H1 (cell line): Measurements from ENCODE around the gene TLE3. TPM values are rescaled to one million over a fixed set of nuclear protein-coding genes. Genes with fewer than 3 reads are reported as not detected.

Source experiments
- CTCF ChIA-PET: fragments of 300-600 bp; sonication (Branson Sonifier 250); formaldehyde crosslinking; loops from one replicate; lab custom pipeline; 2021; ENCODE audit not compliant: partially characterized antibody; lab: Charles Lee
- POLR2A ChIA-PET: fragments of 300-600 bp; sonication (Branson Sonifier 250); formaldehyde crosslinking; loops from one replicate; lab custom pipeline; 2021; ENCODE audit warnings: inconsistent platforms; ENCODE audit not compliant: partially characterized antibody; lab: Charles Lee
- DNase-seq, 2 experiments: peaks; one replicate each; pipeline versions ENCODE4 v3.0.0 to v3.0.0-alpha.2; 2010 to 2022; ENCODE audit warnings: low spot score in 2 of 2, low read depth in 1 of 2, mixed read lengths in 1 of 2
- FAIRE-seq: peaks from 2 replicates; lab custom pipeline; 2011; peaks lifted over from hg19 to GRCh38; lab: Jason Lieb, UNC
- H2AFZ ChIP-seq: 2 replicates; pipeline ENCODE4 v1.8.1; 2012; ENCODE audit warnings: low read length, inconsistent platforms
- H2AK5ac ChIP-seq: 2 replicates; pipeline ENCODE4 v1.6.1; 2013; ENCODE audit warnings: low read depth, low read length
- H2BK120ac ChIP-seq: replicated peaks from 2 replicates; pipeline ENCODE3; 2013; ENCODE audit warnings: low read depth, low read length, inconsistent platforms
- H2BK12ac ChIP-seq: 2 replicates; pipeline ENCODE4 v1.6.1; 2013; ENCODE audit warnings: low read depth, low read length
- H2BK15ac ChIP-seq: 2 replicates; pipeline ENCODE4 v1.6.1; 2013; ENCODE audit warnings: low read length
- H2BK20ac ChIP-seq: 2 replicates; pipeline ENCODE4 v1.6.1; 2013; ENCODE audit warnings: low read length
- H2BK5ac ChIP-seq: 2 replicates; pipeline ENCODE4 v1.6.1; 2013; ENCODE audit warnings: low read depth, low read length
- H3K14ac ChIP-seq: 2 replicates; pipeline ENCODE4 v1.6.1; 2013; ENCODE audit warnings: inconsistent platforms; ENCODE audit not compliant: insufficient read length
- H3K18ac ChIP-seq: 2 replicates; pipeline ENCODE4 v1.6.1; 2013; ENCODE audit warnings: low read length; ENCODE audit errors: extremely low read depth
- H3K23ac ChIP-seq: 2 replicates; pipeline ENCODE4 v1.6.1; 2013; ENCODE audit warnings: inconsistent platforms; ENCODE audit not compliant: insufficient read length
- H3K23me2 ChIP-seq: 2 replicates; pipeline ENCODE4 v1.6.1; 2013; ENCODE audit warnings: low read depth, low read length
- H3K27ac ChIP-seq: 2 replicates; pipeline ENCODE4 v1.6.1; 2011; ENCODE audit warnings: low read depth, low read length, inconsistent platforms
- H3K27me3 ChIP-seq, 4 experiments: replicated peaks in 1 of 4; 1 replicate in 1 of 4; 2 replicates in 3 of 4; pipeline versions ENCODE4 v1.6.1 to v1.8.1; 2011 to 2013; ENCODE audit warnings: low read length in 3 of 4, mild to moderate bottlenecking in 3 of 4, inconsistent platforms in 2 of 4, mixed read lengths in 2 of 4, moderate library complexity in 1 of 4; ENCODE audit not compliant: control insufficient read depth in 3 of 4, insufficient read depth in 3 of 4; ENCODE audit errors: extremely low read depth in 1 of 4
- H3K36me3 ChIP-seq, 4 experiments: 2 replicates each; pipeline versions ENCODE4 v1.6.1 to v1.8.1; 2011 to 2013; ENCODE audit warnings: mild to moderate bottlenecking in 4 of 4, low read length in 3 of 4, moderate library complexity in 2 of 4, control low read depth in 1 of 4, inconsistent platforms in 1 of 4; ENCODE audit not compliant: insufficient read depth in 4 of 4, control insufficient read depth in 2 of 4
- H3K4ac ChIP-seq: replicated peaks from 2 replicates; pipeline ENCODE3; 2013; ENCODE audit warnings: low read length, low read depth, mixed read lengths, inconsistent platforms; ENCODE audit not compliant: insufficient read length
- H3K4me1 ChIP-seq, 4 experiments: replicated peaks in 1 of 4; 1 replicate in 1 of 4; 2 replicates in 3 of 4; pipeline versions ENCODE4 v1.6.1 to v1.8.1; 2011 to 2013; ENCODE audit warnings: low read length in 3 of 4, inconsistent platforms in 2 of 4, mixed read lengths in 1 of 4; ENCODE audit not compliant: insufficient read depth in 4 of 4, control insufficient read depth in 3 of 4
- H3K4me2 ChIP-seq, 2 experiments: 2 replicates each; pipeline versions ENCODE4 v1.6.1 to v1.8.1; 2011 to 2013; ENCODE audit warnings: low read depth in 2 of 2, low read length in 2 of 2, control low read depth in 1 of 2, inconsistent platforms in 1 of 2, mild to moderate bottlenecking in 1 of 2; ENCODE audit not compliant: insufficient read depth in 1 of 2
- H3K4me3 ChIP-seq, 4 experiments: fragments of 200-600, 300-600 bp in 1 of 4; sonication (generic), shearing (Covaris generic), sonication (Bioruptor Twin) in 1 of 4; 2 replicates each; pipeline versions ENCODE4 v1.5.1 to v1.8.1; 2011 to 2016; ENCODE audit warnings: low read length in 4 of 4, low read depth in 3 of 4, control low read depth in 2 of 4, inconsistent platforms in 2 of 4, mild to moderate bottlenecking in 2 of 4, mixed read lengths in 1 of 4, moderate library complexity in 1 of 4; ENCODE audit not compliant: insufficient read depth in 2 of 4; ENCODE audit errors: extremely low read depth in 1 of 4
- H3K56ac ChIP-seq: replicated peaks from 2 replicates; pipeline ENCODE3; 2013; ENCODE audit warnings: low read depth, mild to moderate bottlenecking, mixed read lengths, low read length, inconsistent platforms; ENCODE audit not compliant: insufficient read length
- H3K79me1 ChIP-seq: 2 replicates; pipeline ENCODE4 v1.6.1; 2013; ENCODE audit warnings: low read depth, low read length, control low read depth
- H3K79me2 ChIP-seq, 2 experiments: 2 replicates each; pipeline versions ENCODE4 v1.6.1 to v1.8.1; 2012 to 2013; ENCODE audit warnings: low read length in 2 of 2, mild to moderate bottlenecking in 2 of 2, inconsistent platforms in 1 of 2; ENCODE audit not compliant: insufficient read depth in 2 of 2, control insufficient read depth in 1 of 2
- H3K9ac ChIP-seq, 4 experiments: replicated peaks in 1 of 4; 1 replicate in 1 of 4; 2 replicates in 3 of 4; pipeline versions ENCODE4 v1.6.1 to v1.8.1; 2011 to 2013; ENCODE audit warnings: low read depth in 3 of 4, low read length in 3 of 4, control low read depth in 2 of 4, mild to moderate bottlenecking in 2 of 4, moderate library complexity in 2 of 4, inconsistent platforms in 1 of 4; ENCODE audit errors: extremely low read depth in 1 of 4
- H3K9me3 ChIP-seq, 2 experiments: 2 replicates each; pipeline versions ENCODE4 v1.6.1 to v1.8.1; 2012 to 2013; ENCODE audit warnings: mild to moderate bottlenecking in 2 of 2, moderate library complexity in 2 of 2, control low read depth in 1 of 2, inconsistent platforms in 1 of 2, low read depth in 1 of 2, low read length in 1 of 2, mixed read lengths in 1 of 2; ENCODE audit not compliant: insufficient read depth in 2 of 2
- H4K20me1 ChIP-seq, 2 experiments: replicated peaks in 1 of 2; 2 replicates each; pipeline versions ENCODE3 to v1.8.1; 2011 to 2013; ENCODE audit warnings: inconsistent platforms in 2 of 2, low read length in 2 of 2, mild to moderate bottlenecking in 1 of 2; ENCODE audit not compliant: insufficient read depth in 2 of 2, control insufficient read depth in 1 of 2
- H4K5ac ChIP-seq: 2 replicates; pipeline ENCODE4 v1.6.1; 2013; ENCODE audit warnings: low read length, low read depth, mixed read lengths, inconsistent platforms; ENCODE audit not compliant: insufficient read length
- H4K8ac ChIP-seq: 2 replicates; pipeline ENCODE4 v1.8.0; 2013; ENCODE audit warnings: mild to moderate bottlenecking, moderate library complexity, low read length, inconsistent platforms; ENCODE audit not compliant: insufficient read depth; ENCODE audit errors: extremely low read depth
- H4K91ac ChIP-seq: replicated peaks from 2 replicates; pipeline ENCODE3; 2013; ENCODE audit warnings: low read length, mixed read lengths, inconsistent platforms; ENCODE audit not compliant: insufficient read length
- CHD1 ChIP-seq: IDR thresholded peaks from 2 replicates; pipeline ENCODE4 v1.6.1; 2012; ENCODE audit warnings: low read depth, low read length, improper control_type of control experiment
- CTBP2 ChIP-seq: IDR thresholded peaks from 2 replicates; pipeline ENCODE4 v1.7.0; 2011; ENCODE audit warnings: borderline replicate concordance, mild to moderate bottlenecking, moderate library complexity, mixed read lengths, low read length; ENCODE audit not compliant: insufficient read depth, insufficient read length
- EZH2 ChIP-seq: fragments of 200-600 bp; sonication (generic); IDR thresholded peaks from 2 replicates; pipeline ENCODE4 v1.7.1; 2012; ENCODE audit warnings: low read depth, mild to moderate bottlenecking, moderate library complexity, low read length, inconsistent platforms; ENCODE audit not compliant: severe bottlenecking
- FOSL1 ChIP-seq: IDR thresholded peaks from 2 replicates; pipeline ENCODE4 v1.6.1; 2011; ENCODE audit warnings: mild to moderate bottlenecking, low read depth, low read length, moderate library complexity; ENCODE audit not compliant: insufficient read depth
- GABPA ChIP-seq: IDR thresholded peaks from 2 replicates; pipeline ENCODE4 v1.6.1; 2011; ENCODE audit warnings: mild to moderate bottlenecking, low read length, moderate library complexity, borderline replicate concordance; ENCODE audit not compliant: insufficient read depth
- POLR2A ChIP-seq, 2 experiments: IDR thresholded peaks; 1 replicate in 1 of 2; 2 replicates in 1 of 2; pipeline ENCODE4 v1.6.1; 2011; ENCODE audit warnings: low read depth in 2 of 2, low read length in 2 of 2, mild to moderate bottlenecking in 2 of 2; ENCODE audit errors: control extremely low read depth in 1 of 2
- RFX5 ChIP-seq: IDR thresholded peaks from 2 replicates; pipeline ENCODE4 v1.6.1; 2011; ENCODE audit warnings: low read depth, low read length, improper control_type of control experiment, borderline replicate concordance
- SIRT6 ChIP-seq: IDR thresholded peaks from one replicate; pipeline ENCODE4 v1.7.1; 2012; ENCODE audit warnings: low read length, inconsistent platforms
- TEAD4 ChIP-seq: IDR thresholded peaks from 2 replicates; pipeline ENCODE4 v1.6.1; 2012; ENCODE audit warnings: low read depth, low read length, inconsistent platforms, mixed read lengths
- YY1 ChIP-seq: IDR thresholded peaks from 2 replicates; pipeline ENCODE4 v1.6.1; 2011; ENCODE audit warnings: low read depth, mild to moderate bottlenecking, low read length
- WGBS, 2 experiments: shearing (Covaris generic) in 1 of 2; methylation state at CpG; one replicate each; pipeline versions ENCODE4 v1.1.6 to v1.1.7; 2013 to 2015; ENCODE audit warnings: low lambda C conversion rate in 2 of 2, mixed read lengths in 2 of 2, inconsistent platforms in 1 of 2, low coverage in 1 of 2, missing lambda C conversion rate in 1 of 2; ENCODE audit not compliant: insufficient replicate concordance in 2 of 2, insufficient coverage in 1 of 2, insufficient read length in 1 of 2; ENCODE audit errors: extremely low coverage in 1 of 2, missing lambda C conversion rate in 1 of 2; 5-methylcytosine and 5-hydroxymethylcytosine counted together
- polyA plus RNA-seq, 7 experiments: library from polyadenylated mRNA; depleted of rRNA in 3 of 7; stranded (reverse) in 5 of 7; unstranded in 2 of 7; fragments of >200 nt in 5 of 7; fragments of 200-250 nt in 2 of 7; gene quantifications; 1 replicate in 5 of 7; 2 replicates in 1 of 7; 4 replicates in 1 of 7; pipeline versions ENCODE4 v1.2.1 to v1.2.3, GENCODE V29; 2011 to 2013; ENCODE audit warnings: missing spikeins in 2 of 7, mixed read lengths in 2 of 7
- total RNA-seq: library from RNA; stranded (reverse); fragmentation: NEBNext Ultra II Directional; extraction: Animal tissue kit (Norgen Biotek cat#: 25700); gene quantifications from 2 replicates; pipeline ENCODE4 v1.2.1, GENCODE V29; 2021

The TLE3 gene
- total and polyA plus RNA-seq, 2 of the 8 experiments (the other 6 are each of a cell fraction or from before 2014, with no cell fraction given): 25.1 to 61.2 TPM

DNA sequence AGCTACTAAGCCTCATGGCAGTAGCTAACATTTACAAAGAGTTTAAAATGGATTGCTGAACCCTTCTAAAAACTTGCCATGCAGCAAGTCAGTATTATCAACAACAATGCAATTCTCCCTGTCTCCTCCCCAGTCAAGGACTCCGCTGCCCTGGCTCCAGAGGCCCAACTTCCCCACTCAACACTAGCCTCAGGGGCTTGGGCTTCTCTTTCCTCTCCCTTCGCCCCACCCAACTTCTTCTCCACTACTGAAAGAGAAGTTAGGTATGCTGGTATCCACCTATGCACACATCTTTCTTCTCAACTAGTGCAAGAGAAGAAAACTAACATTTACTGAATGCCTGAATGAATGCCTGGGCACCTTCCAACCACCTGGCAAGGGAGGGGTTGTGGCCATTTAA, 30.7 kb downstream of the TLE3 start:
- WGBS, 2 experiments: 80% methylated on average over 2 of the region's 2 CpGs; no CpG with 5 or more reads in 1 of the 2 experiments
- no peak for TF ChIP-seq CHD1
- no peak for TF ChIP-seq GABPA
- TF ChIP-seq FOSL1: no peak
- TF ChIP-seq EZH2: no peak
- no peak for TF ChIP-seq SIRT6
- TF ChIP-seq TEAD4: no peak
- TF ChIP-seq RFX5: no peak
- TF ChIP-seq YY1: no peak
- TF ChIP-seq POLR2A (IDR thresholded peaks at IDR 0.05; ENCODE audit: control extremely low read depth in 1 of 2, low read depth in 2 of 2, low read length in 2 of 2): no peak
- no peak for TF ChIP-seq CTBP2
- no peak overlapping the region for H3K4me2 ChIP-seq
- H4K5ac ChIP-seq: no peak overlapping the region
- no peaks in the 10 kb centered on the region for H3K27me3 ChIP-seq
- peaks cover 17 to 86% (median 39%) of the 10 kb centered on the region in 4 experiments for H3K36me3 ChIP-seq
- H2BK20ac ChIP-seq: no peak overlapping the region
- H3K79me1 ChIP-seq: peaks cover 14% of the 10 kb centered on the region
- peaks cover 0 to 4% (median under 1%) of the 10 kb centered on the region in 4 experiments; a peak in 3 of 7 replicates for H3K4me1 ChIP-seq
- H3K23ac ChIP-seq: no peak overlapping the region
- no peak overlapping the region for H3K18ac ChIP-seq
- H2BK5ac ChIP-seq: no peak overlapping the region
- no peak overlapping the region for H2BK120ac ChIP-seq
- H3K4me3 ChIP-seq: no peak overlapping the region
- H3K9me3 ChIP-seq: no peaks in the 10 kb centered on the region
- H3K14ac ChIP-seq: no peak overlapping the region
- no peaks in the 10 kb centered on the region for H3K23me2 ChIP-seq
- no peak overlapping the region for H4K91ac ChIP-seq
- no peak overlapping the region for H2BK12ac ChIP-seq
- no peak overlapping the region for H4K8ac ChIP-seq
- H3K56ac ChIP-seq: no peak overlapping the region
- no peak overlapping the region for H3K27ac ChIP-seq
- FAIRE-seq (no peak), DNase-seq (no peak)
- no peak overlapping the region for H2BK15ac ChIP-seq
- H2AFZ ChIP-seq: no peak overlapping the region
- H3K4ac ChIP-seq: no peak overlapping the region
- H4K20me1 ChIP-seq: peaks cover 14 to 17% of the 10 kb centered on the region in 2 experiments
- ChIA-PET POLR2A (interaction anchor here (0.6 to 1.7 kb wide), 5 partner anchors 9 to 31 kb away, joined by 3 to 4 read pairs (median 4); partner anchors contain the start of gene TLE3), CTCF (interaction anchor here (0.6 to 2.1 kb wide), 7 partner anchors 9 to 421 kb away, joined by 3 to 5 read pairs (median 3); no protein-coding TSS in a partner anchor)
- no peak overlapping the region for H3K9ac ChIP-seq
- H2AK5ac ChIP-seq: no peak overlapping the region
- H3K79me2 ChIP-seq: peaks cover 0 to 10% of the 10 kb centered on the region in 2 experiments; a peak in 1 of 4 replicates
